AG09309 (cell line): ENCODE data around the gene ESPNL.
A peak's percentile ranks its signal among the peaks of the same experiment; 100 is the strongest.

Source experiments
- DNase-seq: peaks from one replicate; pipeline ENCODE4 v3.0.0-alpha.2; 2010; ENCODE audit warnings: low read depth
- H3K4me3 ChIP-seq: 2 replicates; pipeline ENCODE4 v1.5.1; 2011; ENCODE audit warnings: mild to moderate bottlenecking, low read depth, low read length, moderate library complexity; ENCODE audit not compliant: control insufficient read depth
- CTCF ChIP-seq: IDR thresholded peaks from 2 replicates; pipeline ENCODE4 v1.5.1; 2011; ENCODE audit warnings: mild to moderate bottlenecking, low read depth, low read length, inconsistent platforms; ENCODE audit not compliant: insufficient read depth, control insufficient read depth; ENCODE audit errors: missing control alignments

ESPNL gene

GRCh38 chr2:238140721-238141540 lies 40.8 kb downstream of the ESPNL start:
- H3K4me3 ChIP-seq: no peak overlapping the region
- TF ChIP-seq CTCF: no peak
- DNase-seq: no peak

GRCh38 chr2:238141541-238142318 lies 41.6 kb downstream of the ESPNL start:
- no peak for TF ChIP-seq CTCF
- DNase-seq: no peak
- H3K4me3 ChIP-seq: no peak overlapping the region

- no peak for TF ChIP-seq CTCF
- H3K4me3 ChIP-seq: no peak overlapping the region
- no peak for DNase-seq
These were observed 42.5 kb downstream of the ESPNL start for GRCh38 chr2:238142382-238143205.

GRCh38 chr2:238143239-238143951 lies 43.3 kb downstream of the ESPNL start:
- no peak overlapping the region for H3K4me3 ChIP-seq
- peak; percentile 28 for DNase-seq
- no peak for TF ChIP-seq CTCF

- no peak overlapping the region for H3K4me3 ChIP-seq
- DNase-seq: no peak
- no peak for TF ChIP-seq CTCF
These were observed 44.1 kb downstream of the ESPNL start for GRCh38 chr2:238144262-238144661.

- no peak for TF ChIP-seq CTCF
- no peak for DNase-seq
- no peak overlapping the region for H3K4me3 ChIP-seq
These were observed 44.9 kb downstream of the ESPNL start for GRCh38 chr2:238145046-238145445.
